NCI-H2107 treated with DMSO at 0.1 percent for 48 hours (cell line): Measurements from ENCODE around the gene ARHGAP10.

Experiments
- DNase-seq: peaks from one replicate; lab custom pipeline; 2025; ENCODE audit not compliant: unreplicated experiment; lab: John Stamatoyannopoulos, UW

Gene ARHGAP10

DNA sequence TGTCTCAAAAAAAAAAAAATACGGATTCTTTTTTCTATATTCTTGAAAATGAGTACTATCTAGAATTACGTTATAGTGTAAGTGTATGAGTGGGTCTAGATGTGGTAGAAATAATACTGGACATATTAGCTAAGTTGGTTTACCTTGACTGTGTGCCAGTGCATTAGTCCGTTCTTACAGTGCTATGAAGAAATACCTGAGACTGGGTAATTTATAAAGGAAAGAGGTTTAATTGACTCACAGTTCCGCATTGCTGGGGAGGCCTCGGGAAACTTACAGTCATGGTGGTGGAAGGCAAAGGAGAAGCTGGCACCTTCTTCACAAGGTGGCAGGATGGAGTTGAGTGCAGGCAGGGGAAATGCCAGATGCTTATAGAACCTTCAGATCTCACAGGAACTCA is 92.4 kb downstream of the ARHGAP10 start:
- no peak for DNase-seq

DNA sequence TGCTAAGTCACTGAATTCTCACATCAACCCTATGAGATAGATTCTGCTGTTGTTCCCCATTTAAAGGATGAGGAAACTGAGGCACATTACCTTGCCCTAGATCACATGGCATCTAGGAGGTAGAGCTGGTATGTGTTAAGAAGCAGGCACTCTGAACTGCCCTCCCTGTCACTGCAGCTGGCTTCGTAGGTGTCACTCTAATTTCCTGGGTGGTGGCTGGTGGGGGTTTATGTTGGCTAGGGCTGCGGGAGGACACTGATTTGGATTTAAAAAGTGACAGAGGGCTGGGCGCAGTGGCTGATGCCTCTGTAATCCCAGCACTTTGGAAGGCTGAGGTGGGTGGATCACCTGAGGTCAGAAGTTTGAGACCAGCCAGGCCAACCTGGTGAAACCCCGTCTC is 93.0 kb downstream of the ARHGAP10 start:
- DNase-seq = no peak

DNA sequence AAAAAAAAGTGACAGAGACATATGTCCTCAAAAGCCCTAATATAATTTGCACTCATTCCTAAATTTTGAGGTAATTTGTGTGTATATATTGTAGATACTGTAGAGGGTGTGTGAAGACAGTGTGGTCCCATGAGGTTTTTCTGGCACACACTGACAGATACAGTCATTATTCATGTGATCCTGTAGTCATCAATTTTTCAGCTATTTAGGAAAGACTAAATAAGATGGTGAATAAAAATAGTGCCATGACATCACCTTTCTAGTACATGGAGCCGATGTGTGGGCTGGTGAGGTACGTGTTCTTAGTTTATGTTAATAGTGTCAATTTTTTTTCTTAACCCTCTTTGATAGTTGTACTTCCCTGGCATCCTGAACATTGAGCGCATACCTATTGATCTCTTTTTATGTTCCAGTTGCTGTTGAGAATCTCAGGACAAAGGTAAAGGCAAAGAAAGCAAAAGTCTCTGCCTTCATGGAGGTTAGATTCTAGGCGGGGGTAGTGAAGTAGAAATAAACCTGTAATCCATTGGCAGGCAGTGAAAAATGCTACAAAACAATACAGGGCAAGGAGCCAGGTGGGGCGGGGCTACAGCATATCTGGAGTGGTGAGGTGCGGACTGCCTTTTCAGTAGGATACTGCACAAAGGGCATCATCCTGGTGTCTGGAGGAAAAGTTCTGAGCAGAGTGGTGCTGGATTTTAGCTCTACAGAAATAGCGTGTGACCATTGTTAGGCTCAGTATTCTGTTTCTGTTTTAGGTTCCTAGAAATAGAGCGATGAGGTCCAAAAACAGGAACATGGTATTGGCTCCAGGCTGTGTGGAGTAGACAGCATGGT is 93.8 kb downstream of the ARHGAP10 start:
- DNase-seq = no peak

DNA sequence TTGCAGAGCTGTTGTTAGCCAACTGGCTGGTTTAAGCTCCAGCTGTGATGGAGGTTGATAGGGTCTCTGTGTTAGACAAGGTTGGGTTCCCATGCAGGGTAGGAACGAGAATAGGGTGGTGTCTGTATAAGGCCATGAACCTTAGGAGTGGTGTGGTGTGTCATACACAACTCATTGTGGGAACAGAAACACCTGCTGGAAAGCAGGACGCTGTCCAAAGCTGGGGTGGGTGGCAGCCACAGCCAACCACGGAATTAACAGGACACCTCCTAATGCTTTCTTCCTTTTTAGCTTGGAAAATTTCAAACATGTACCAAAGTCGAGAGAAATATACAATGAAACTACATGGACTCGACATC is 94.4 kb downstream of the ARHGAP10 start:
- no peak for DNase-seq

DNA sequence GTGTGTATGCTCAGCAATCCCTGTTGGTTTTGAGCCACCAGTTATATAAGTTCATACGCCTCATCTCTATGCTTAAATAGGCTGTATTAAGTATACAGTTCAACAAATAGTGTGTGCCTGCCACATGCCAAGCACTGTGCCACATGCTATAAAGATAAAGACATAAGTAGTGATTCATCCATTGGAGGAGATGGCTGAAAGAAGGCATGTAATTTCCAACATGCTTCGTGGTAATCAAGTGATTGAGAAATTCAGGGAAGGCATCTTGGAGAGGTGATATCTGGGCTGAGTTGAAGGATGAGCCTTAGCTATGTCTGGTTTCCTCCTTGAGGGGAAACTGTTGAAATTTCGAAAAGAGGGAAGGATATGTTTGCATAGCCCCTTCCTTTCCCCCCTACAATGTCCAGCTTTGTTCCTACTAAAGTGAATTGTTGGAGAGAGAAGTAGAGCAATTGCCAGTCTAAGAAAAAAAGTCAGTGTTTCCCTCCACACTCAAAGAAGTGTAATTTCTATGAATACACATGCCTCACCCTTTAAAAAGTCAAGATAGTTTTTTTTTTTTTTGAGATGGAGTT is 96.5 kb downstream of the ARHGAP10 start:
- no peak for DNase-seq

DNA sequence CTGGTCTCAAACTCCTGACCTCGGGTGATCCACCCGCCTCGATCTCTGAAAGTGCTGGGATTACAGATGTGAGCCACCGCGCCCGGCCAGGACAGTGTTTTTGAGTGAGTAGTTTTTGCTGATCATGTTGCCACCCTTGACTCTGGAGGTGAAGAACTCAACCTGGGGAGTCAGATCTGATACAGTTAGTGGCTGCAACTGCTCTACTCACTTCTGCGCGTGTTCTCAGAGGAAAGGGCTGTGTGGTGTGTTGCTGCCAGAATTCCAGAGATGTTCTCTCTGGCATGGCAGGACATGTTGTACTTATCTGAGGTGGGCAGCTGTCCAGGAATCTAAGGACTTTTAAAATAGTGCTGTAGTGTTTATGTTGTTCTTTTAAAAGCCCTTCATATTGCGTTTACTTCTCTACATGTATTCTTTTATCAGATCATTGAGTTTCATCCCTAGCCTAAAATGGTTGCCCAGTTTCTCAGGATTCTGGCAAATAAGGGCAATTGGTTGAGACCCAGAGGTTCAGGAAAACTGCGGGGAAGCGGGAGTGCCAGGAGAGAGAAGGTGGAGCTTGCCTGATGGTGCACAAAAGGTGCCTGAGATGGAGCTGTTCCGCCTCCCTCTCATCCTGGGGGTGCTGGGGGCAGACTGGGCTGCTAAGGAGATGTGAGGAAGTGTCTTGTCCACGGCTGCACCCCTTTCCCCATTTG is 97.7 kb downstream of the ARHGAP10 start:
- no peak for DNase-seq

DNA sequence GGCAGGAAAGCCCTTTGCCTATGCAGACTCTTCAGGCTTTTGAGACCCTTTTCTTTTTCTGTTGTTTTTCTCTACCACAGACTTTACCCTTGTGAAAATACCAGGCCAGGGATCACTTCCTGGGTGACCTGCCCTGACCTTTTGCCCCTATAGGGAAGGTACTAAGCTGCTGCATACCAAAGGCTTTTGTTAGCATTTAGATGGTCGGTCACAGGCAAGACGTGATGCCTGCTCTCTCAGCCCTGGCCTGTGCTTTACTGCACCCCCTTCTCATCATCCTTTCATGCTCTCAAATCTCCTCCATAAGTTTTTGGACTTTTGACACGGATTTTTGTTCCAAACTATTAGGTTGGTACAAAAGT is 98.2 kb downstream of the ARHGAP10 start:
- no peak for DNase-seq

DNA sequence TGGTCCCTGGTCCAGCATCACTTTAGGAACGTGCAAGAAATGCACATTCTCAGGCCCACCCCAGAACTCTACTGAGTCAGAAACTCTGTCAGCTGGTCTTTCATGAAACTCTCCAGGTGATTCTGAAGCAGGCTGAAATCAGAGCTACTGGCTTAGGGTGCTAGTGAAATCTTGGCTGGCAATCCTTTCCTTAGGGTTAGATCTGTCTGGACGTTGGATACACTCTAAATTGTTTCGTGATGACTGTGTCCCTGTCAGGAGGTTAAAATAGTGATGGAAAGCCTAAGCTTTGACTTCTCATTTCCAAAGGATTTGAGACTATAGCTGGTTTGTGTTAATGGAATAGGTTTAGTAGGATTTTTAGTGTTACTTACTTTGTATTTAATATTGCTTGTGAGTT is 99.1 kb downstream of the ARHGAP10 start:
- DNase-seq = no peak

DNA sequence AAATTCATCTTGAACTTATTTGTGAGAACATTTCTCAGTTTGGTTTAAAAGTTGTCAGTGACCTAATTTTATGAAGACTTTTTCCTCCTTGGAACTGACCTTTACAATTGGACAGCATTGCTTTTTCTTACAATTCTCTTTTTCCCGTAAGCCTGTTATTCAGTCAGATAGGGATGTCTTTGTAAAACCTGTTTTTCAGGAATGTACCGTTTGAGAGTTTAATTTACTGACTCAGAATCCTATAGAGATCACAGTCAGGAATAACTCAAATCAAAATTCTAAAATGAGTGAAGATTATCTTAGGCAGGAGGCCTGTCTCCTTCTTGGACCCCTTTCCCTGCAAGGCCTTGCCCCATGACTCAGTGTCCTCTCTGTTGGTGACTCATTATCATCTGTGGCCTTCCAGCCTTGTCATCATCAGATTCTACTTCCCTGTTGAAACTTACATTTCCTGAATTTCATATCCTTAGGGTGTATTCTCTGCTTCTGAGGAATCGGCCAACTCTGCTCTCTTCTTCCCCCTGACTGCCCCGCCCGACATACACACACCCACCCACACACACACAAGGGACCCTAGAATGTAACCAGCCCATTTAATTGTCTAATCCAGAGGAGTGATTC is 99.8 kb downstream of the ARHGAP10 start:
- DNase-seq = no peak

DNA sequence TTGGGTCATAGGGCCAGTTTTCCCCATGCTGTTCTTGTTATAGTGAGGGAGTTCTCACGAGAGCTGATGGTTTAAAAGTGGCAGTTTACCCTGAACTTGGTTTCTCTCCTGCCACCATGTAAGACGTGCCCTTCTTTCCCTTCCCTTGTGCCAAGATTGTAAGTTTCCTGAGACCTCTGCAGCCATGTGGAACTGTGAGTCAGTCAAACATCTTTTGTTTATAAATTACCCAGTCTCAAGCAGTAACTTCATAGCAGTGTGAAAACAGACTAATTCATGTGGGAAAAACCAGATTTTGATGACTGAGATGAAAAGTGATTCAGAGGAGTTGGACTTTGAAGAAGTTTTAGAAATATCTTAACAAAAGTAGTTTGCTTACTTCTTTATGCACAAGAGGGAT is 101.4 kb downstream of the ARHGAP10 start:
- DNase-seq = no peak

DNA sequence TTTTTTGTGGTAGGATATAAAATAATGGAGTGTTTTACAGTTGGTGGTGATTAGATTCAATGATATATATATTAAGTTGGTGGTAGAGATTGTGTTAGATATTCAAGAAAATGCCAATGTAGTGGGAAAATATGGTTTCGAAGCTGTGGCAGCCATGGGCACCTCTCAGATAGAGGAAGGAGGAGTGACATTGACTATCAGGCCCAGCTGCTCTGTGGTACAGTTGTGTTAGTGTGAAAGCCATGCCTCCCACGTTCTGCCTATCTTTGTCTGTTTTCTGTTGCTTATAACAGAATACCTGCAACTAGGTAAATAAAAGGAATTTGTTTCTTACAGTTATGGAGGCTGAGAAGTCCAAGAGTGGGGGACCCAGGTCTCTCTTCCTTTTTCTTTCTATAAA is 101.9 kb downstream of the ARHGAP10 start:
- no peak for DNase-seq

DNA sequence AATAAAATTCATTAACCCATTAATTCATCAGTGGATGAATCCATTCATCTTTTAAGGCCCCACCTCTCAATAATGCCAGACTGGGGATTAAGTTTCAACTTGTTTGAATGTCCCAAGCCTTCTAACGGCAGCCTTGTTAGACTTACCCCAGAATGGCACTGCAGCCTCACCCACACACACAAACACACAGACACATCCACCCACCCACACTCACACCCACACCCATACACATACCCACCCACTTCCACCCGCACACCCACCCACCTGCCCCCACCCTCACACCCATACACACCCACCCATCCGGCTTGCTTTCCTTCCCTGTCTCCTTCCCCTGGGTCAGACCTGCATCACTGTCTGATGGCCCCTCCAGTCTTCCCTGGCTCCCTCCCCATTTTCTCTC is 102.6 kb downstream of the ARHGAP10 start:
- DNase-seq = no peak

DNA sequence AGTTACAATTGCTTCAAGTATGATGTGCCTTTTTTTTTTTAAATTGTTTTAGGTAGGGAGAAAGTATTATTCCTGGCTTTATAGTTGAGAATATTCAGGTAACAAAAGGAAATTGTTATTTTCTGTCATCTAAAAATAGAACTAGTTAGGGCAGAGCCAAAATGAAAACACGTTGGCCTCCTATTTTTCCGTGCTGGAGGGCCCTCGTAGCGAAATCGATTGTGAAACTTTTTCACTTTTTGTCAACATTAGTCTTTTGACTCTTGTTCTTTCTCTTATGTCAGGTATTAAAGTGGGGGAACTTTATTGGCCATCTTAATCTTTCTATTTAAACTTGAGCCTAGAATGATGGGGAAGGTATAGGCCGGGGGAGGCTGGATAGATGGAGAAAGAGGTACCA is 104.9 kb downstream of the ARHGAP10 start:
- DNase-seq = no peak

DNA sequence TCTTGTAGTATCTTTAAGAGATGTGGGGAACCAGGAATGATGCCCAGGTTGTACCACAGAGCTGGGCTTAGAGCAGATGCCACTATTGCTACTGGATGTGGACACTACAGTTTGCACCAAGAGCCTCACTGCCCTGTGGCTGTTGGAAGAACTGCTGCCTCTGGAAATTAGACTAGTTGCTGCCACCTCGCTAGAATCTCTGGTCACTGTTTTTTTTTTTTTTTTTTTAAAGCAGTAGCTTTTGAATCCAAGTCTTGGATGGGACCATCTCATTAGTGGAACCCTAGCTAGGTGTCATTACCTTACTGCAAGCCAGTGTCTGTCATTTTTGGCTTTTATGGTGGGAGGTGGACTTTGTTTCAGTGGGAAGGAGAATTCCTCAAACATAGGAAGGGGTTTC is 105.5 kb downstream of the ARHGAP10 start:
- no peak for DNase-seq

DNA sequence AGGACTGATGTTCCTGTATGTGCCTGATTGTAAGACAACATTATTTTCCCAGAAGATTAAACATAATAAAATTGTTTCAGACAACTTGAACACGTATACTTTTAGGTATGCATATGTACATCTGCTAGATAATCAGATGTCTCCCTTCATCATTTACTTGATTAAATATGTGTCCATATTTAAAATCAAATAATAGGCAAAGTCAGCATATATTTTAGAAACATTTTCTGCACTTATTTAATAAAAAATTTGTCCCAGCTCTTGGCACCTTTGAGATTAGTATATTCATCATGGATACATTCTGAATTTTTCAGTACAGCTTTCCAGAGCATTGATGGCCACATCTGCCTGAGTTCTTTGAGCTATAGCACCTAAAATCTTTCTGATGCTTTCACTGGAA is 106.0 kb downstream of the ARHGAP10 start:
- no peak for DNase-seq

DNA sequence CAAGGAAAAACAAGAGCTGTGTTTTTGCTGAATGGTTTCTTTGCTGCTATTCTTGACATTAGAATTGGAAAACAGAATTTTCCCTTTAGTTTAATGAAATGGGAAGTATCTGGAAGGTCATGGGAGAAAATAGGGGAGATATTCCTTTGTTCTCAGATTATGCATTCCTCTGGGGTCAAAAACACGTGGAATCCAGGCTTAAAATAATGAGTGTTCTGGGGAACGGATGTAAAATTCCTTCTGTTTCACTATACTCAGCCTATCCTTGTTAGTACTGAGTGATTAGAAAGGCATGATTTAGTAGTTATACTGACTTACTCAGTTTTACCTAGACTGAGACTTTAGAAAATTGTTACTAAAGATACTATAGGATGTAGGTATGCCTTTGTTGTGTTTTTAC is 107.3 kb downstream of the ARHGAP10 start:
- no peak for DNase-seq

DNA sequence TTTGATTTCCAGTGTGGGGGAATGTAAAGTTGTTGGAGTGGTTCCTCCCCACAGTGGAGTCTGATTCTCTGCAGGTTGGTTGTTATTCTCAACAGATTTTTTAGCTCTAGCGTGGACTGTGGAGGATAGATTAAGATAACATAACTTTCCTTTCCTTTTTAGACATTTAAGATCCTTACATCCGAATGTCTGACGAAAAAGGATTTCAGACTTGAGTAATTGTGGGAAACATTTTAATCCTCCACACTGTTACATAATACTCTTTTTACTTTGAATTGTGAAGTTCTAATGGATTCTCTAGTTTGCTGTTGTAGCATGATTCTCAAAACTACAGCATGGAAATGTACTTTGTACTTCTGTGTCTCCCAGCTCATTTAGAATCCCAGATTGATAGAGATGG is 107.8 kb downstream of the ARHGAP10 start:
- no peak for DNase-seq

DNA sequence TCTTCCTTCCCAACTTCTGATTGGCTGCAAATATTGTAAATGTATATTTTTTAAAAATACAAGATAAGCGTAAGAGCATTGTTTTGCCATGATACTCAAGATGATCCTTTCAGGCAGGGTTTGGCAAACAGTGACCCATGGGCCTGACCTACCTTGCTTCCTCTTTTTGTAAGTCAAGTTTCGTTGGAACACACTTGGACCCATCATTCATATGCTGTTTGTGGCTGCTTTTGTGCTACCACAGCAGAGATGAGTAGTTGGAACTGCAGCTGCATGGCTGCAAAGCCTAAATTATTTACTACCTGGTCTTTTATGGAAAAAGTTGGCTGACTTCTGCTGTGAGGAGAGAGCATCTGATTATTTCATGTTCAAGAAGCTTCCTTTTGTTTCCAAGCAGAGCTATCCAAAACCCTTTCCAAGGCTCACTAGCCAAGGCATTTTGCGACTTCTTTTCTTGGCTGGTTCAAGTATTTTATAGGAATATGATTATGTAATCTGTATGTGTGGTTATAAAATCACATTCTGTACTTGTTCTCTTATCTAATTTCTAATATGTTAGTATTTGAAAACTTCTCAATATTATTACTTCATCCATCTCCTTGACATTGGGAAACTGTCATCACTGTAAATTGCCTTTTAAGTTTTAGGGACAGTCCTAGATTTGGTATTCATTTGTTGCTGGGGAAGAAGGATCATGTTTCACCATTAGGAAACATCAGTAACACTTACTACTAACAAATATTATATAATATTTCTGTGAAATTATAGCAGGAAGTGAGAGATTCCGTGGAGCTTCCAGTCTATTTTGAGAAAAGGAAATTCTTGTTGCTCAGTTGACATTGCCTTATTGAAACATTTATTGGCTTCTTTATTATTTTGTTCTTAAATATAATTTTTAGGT is 109.2 kb downstream of the ARHGAP10 start:
- no peak for DNase-seq

DNA sequence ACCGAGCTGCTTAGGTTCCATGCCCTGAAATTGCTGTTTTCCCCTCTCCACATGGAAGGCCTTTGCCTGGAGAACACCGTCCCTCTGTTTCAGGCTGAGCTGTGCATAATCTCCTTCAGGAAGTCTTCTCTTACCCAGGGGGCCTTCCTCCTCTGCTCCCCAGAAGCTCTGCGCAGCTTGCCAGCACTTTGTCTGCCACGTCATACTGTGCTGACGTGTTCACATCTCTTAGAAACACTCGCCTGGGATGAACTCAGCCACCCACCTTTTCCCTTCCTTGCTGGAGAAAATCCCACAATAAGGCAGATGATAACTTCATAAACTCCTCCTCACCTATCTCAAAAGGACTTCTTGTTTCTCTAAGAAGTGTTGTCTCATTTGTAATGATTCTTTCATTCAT is 110.7 kb downstream of the ARHGAP10 start:
- DNase-seq = no peak

DNA sequence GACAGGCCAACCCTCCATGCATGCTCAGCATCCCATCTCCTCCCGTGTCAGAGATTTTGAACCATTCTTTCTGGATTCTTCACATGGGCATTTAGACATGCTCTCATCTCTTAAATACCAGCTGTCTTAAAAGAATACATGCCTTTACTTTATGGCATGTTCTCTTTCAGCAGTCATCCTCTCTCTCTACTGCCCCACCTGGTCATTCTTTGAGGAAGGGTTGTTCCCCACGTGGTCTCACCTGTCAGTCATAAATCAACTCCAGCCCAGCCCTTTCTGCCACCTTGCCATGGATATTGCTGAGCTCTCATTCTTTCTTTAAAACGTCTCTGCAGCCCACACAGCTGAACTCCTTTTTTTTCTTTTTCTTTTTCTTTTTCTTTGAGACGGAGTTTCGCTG is 111.3 kb downstream of the ARHGAP10 start:
- no peak for DNase-seq

DNA sequence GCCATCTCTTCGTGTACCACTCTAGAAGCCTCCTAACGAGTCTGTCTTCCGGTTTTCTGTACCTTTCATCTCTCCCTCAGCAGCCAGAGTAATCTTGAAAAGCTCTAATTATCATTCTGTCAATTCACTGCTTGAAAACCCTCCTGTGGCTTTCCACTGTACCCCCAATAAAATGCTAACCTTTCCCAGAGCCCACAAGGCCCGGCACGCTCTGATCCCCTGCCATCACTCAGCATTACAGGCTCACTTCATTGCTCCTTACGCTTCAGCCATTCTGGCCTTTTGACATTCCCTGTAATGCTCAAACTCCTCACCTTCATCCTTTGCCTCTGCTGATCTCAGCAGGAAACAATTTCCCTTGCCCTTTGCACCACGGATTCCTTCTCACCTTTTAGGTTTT is 112.9 kb downstream of the ARHGAP10 start:
- no peak for DNase-seq
